K562 (cell line): ENCODE data around the gene DCUN1D2.

ENCODE experiments used
- CREB1 ChIP-seq, 2 experiments: sonication (generic) in 1 of 2; formaldehyde crosslinking in 1 of 2; IDR thresholded peaks; 2 replicates each; pipeline versions ENCODE4 v1.6.1 to v1.8.0; 2012 to 2022; ENCODE audit warnings: inconsistent platforms in 1 of 2, mild to moderate bottlenecking in 1 of 2, missing genetic modification reagents in 1 of 2, moderate library complexity in 1 of 2
- DMBX1 ChIP-seq: fragments of 250-450 bp; sonication (Bioruptor Pico); IDR thresholded peaks from 2 replicates; pipeline ENCODE4 v1.8.0; 2022; ENCODE audit warnings: inconsistent platforms, mild to moderate bottlenecking, moderate library complexity, borderline replicate concordance
- MEF2A ChIP-seq: IDR thresholded peaks from 2 replicates; pipeline ENCODE4 v1.6.1; 2011; ENCODE audit warnings: low read depth, mild to moderate bottlenecking, low read length, moderate library complexity; ENCODE audit not compliant: control insufficient read depth
- POLR2A ChIP-seq: fragments of 450-650 bp; conservative IDR thresholded peaks from 2 replicates; pipeline ENCODE4 v1.6.1; 2016
- SIN3A ChIP-seq, 2 experiments: fragments of 150-350 bp in 1 of 2; IDR thresholded peaks; 2 replicates each; pipeline ENCODE4 v1.6.1; 2011 to 2016; ENCODE audit warnings: borderline replicate concordance in 2 of 2, low read depth in 2 of 2, low read length in 2 of 2, mild to moderate bottlenecking in 2 of 2, moderate library complexity in 2 of 2; ENCODE audit not compliant: control insufficient read depth in 1 of 2
- STAT5A ChIP-seq: IDR thresholded peaks from 2 replicates; pipeline ENCODE4 v1.6.1; 2012; ENCODE audit warnings: low read length, inconsistent platforms, borderline replicate concordance
- STAT5B ChIP-seq: fragments of 250-450 bp; sonication (Bioruptor Pico); IDR thresholded peaks from 2 replicates; pipeline ENCODE4 v1.8.0; 2021; ENCODE audit warnings: mild to moderate bottlenecking, inconsistent platforms
- TAF7 ChIP-seq: fragments of 450-650 bp; IDR thresholded peaks from 2 replicates; pipeline ENCODE4 v1.6.1; 2016; ENCODE audit warnings: missing genetic modification characterization, missing compliant biosample characterization
- YY1 ChIP-seq, 3 experiments: IDR thresholded peaks; 2 replicates each; pipeline ENCODE4 v1.6.1; 2011; ENCODE audit warnings: low read length in 2 of 3, mild to moderate bottlenecking in 2 of 3, moderate library complexity in 2 of 3, borderline replicate concordance in 1 of 3, control low read depth in 1 of 3, low read depth in 1 of 3; ENCODE audit not compliant: insufficient read depth in 3 of 3, insufficient replicate concordance in 2 of 3, control insufficient read depth in 1 of 3, insufficient read length in 1 of 3; ENCODE audit errors: extremely low read depth in 1 of 3
- TF ChIP-seq, protein P1 (sequence below): fragments of 200-800 bp; sonication (Bioruptor generic); IDR thresholded peaks from 2 replicates; pipeline ENCODE4 v1.6.1; 2017; ENCODE audit warnings: missing genetic modification characterization, missing compliant biosample characterization
- TF ChIP-seq, protein P2 (sequence below), 3 experiments: IDR thresholded peaks in 2 of 3; conservative IDR thresholded peaks in 1 of 3; 2 replicates each; pipeline ENCODE4 v1.5.1; 2011 to 2012; ENCODE audit warnings: low read length in 3 of 3, mild to moderate bottlenecking in 3 of 3, control low read depth in 2 of 3, improper control_type of control experiment in 1 of 3, inconsistent platforms in 1 of 3, low read depth in 1 of 3, mixed read lengths in 1 of 3, moderate library complexity in 1 of 3; ENCODE audit not compliant: insufficient read depth in 2 of 3

DNA sequence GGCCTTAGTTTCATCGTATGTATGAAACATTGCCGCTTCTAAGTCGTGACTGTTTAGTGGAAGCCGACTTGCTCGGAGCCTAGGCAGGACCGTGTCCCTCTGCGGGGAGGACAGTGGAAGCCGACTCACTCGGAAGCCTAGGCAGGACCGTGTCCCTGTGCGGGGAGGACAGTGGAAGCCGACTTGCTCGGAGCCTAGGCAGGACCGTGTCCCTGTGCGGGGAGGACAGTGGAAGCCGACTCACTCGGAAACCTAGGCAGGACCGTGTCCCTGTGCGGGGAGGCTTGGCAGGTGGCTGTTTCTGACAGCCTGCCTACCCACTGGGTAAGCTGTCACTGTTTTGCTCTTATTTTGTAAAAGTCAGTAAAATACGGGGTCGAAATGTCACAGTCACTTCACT, 20.4 kb upstream of the DCUN1D2 start:
- TF ChIP-seq STAT5B (CRISPR knock-in tag) (no peak), TAF7 (tag) (no peak), CREB1 (IDR thresholded peaks at IDR 0.05) (no peak), CREB1 (CRISPR knock-in tag; IDR thresholded peaks at IDR 0.05) (no peak), DMBX1 (CRISPR knock-in tag) (no peak), MEF2A (no peak), POLR2A (no peak), YY1 (IDR thresholded peaks at IDR 0.05; ENCODE audit: borderline replicate concordance in 1 of 3, control insufficient read depth in 1 of 3, extremely low read depth in 1 of 3, insufficient read depth in 3 of 3, insufficient read length in 1 of 3, insufficient replicate concordance in 2 of 3, low read depth in 1 of 3, low read length in 2 of 3) (no peak), STAT5A (no peak), SIN3A (IDR thresholded peaks at IDR 0.05; ENCODE audit: borderline replicate concordance in 2 of 2, control insufficient read depth in 1 of 2, low read depth in 2 of 2, low read length in 2 of 2) (no peak)
- TF ChIP-seq, protein P1, sequence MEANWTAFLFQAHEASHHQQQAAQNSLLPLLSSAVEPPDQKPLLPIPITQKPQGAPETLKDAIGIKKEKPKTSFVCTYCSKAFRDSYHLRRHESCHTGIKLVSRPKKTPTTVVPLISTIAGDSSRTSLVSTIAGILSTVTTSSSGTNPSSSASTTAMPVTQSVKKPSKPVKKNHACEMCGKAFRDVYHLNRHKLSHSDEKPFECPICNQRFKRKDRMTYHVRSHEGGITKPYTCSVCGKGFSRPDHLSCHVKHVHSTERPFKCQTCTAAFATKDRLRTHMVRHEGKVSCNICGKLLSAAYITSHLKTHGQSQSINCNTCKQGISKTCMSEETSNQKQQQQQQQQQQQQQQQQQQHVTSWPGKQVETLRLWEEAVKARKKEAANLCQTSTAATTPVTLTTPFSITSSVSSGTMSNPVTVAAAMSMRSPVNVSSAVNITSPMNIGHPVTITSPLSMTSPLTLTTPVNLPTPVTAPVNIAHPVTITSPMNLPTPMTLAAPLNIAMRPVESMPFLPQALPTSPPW (CRISPR knock-in tag): no peak
- TF ChIP-seq, protein P2, sequence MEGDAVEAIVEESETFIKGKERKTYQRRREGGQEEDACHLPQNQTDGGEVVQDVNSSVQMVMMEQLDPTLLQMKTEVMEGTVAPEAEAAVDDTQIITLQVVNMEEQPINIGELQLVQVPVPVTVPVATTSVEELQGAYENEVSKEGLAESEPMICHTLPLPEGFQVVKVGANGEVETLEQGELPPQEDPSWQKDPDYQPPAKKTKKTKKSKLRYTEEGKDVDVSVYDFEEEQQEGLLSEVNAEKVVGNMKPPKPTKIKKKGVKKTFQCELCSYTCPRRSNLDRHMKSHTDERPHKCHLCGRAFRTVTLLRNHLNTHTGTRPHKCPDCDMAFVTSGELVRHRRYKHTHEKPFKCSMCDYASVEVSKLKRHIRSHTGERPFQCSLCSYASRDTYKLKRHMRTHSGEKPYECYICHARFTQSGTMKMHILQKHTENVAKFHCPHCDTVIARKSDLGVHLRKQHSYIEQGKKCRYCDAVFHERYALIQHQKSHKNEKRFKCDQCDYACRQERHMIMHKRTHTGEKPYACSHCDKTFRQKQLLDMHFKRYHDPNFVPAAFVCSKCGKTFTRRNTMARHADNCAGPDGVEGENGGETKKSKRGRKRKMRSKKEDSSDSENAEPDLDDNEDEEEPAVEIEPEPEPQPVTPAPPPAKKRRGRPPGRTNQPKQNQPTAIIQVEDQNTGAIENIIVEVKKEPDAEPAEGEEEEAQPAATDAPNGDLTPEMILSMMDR (IDR thresholded peaks at IDR 0.05 in 2 of 3, conservative IDR thresholded peaks at IDR 0.05 in 1 of 3; ENCODE audit: insufficient read depth in 2 of 3, low read depth in 1 of 3, low read length in 3 of 3): no peak
